Measurements from ENCODE around the gene DEDD2.
A peak's percentile ranks its signal among the peaks of the same experiment; 100 is the strongest.

DEDD2 gene

DNA sequence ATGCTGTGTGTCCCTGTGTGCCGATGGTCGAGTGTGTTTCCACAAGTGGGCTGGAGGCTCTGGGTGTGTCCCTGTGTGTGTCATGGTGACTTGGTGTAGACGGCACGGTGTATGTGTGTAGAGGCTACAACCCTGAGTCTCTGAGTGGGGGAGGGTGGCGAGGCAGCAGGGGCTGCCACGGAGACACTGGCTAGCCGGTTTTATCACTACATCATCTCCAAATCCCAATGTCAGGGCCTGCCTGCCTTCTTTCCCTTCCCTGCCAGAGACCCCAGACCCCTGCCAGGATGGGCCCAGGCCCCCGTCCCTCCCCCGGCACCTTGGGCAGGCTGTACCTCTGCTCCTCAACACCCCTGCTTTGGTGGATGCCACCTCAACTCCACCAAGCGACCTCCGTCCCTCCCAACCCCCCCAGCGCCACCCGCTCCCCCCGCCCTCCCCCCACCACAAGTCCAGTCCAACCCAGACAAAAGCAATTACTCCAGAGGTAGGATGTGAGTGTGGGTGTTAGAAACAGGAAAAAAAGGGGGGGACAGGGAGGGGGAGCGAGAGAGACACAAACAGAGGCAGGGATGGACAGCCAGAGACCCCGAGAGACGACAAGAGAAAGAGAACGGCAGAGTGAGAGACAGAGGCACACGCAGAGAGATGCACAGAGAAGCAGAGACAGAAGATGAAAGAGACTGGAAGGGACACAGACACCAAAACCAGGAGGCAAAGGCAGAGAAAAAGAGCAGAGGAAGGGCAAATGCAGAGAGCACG is 63.6 kb downstream of the DEDD2 start:
- Histone ChIP-seq H3K4me3 (ENCODE audit: low read depth, low read length) (no peak overlapping the region), H3K9me3 (ENCODE audit: severe bottlenecking) (no peaks in the 10 kb centered on the region), H3K36me3 (no peaks in the 10 kb centered on the region), H3K27ac (peak overlapping the region; percentile 87), H3K27me3 (ENCODE audit: insufficient read depth, low read depth, severe bottlenecking) (no peaks in the 10 kb centered on the region)
- TF ChIP-seq, protein P1, sequence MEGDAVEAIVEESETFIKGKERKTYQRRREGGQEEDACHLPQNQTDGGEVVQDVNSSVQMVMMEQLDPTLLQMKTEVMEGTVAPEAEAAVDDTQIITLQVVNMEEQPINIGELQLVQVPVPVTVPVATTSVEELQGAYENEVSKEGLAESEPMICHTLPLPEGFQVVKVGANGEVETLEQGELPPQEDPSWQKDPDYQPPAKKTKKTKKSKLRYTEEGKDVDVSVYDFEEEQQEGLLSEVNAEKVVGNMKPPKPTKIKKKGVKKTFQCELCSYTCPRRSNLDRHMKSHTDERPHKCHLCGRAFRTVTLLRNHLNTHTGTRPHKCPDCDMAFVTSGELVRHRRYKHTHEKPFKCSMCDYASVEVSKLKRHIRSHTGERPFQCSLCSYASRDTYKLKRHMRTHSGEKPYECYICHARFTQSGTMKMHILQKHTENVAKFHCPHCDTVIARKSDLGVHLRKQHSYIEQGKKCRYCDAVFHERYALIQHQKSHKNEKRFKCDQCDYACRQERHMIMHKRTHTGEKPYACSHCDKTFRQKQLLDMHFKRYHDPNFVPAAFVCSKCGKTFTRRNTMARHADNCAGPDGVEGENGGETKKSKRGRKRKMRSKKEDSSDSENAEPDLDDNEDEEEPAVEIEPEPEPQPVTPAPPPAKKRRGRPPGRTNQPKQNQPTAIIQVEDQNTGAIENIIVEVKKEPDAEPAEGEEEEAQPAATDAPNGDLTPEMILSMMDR (IDR thresholded peaks at IDR 0.05; ENCODE audit: low read depth, low read length): no peak
- DNase-seq: no peak

- TF ChIP-seq, protein P1 (IDR thresholded peaks at IDR 0.05; ENCODE audit: low read depth, low read length): no peak
- no peaks in the 10 kb centered on the region for H3K9me3 ChIP-seq (ENCODE audit: severe bottlenecking)
- H3K4me3 ChIP-seq (ENCODE audit: low read depth, low read length): no peak overlapping the region
- H3K27ac ChIP-seq: peak overlapping the region; percentile 87
- no peaks in the 10 kb centered on the region for H3K36me3 ChIP-seq
- DNase-seq: no peak
- no peaks in the 10 kb centered on the region for H3K27me3 ChIP-seq (ENCODE audit: insufficient read depth, low read depth, severe bottlenecking)
These were observed 64.4 kb downstream of the DEDD2 start for GRCh38 chr19:42152910-42153671.

DNA sequence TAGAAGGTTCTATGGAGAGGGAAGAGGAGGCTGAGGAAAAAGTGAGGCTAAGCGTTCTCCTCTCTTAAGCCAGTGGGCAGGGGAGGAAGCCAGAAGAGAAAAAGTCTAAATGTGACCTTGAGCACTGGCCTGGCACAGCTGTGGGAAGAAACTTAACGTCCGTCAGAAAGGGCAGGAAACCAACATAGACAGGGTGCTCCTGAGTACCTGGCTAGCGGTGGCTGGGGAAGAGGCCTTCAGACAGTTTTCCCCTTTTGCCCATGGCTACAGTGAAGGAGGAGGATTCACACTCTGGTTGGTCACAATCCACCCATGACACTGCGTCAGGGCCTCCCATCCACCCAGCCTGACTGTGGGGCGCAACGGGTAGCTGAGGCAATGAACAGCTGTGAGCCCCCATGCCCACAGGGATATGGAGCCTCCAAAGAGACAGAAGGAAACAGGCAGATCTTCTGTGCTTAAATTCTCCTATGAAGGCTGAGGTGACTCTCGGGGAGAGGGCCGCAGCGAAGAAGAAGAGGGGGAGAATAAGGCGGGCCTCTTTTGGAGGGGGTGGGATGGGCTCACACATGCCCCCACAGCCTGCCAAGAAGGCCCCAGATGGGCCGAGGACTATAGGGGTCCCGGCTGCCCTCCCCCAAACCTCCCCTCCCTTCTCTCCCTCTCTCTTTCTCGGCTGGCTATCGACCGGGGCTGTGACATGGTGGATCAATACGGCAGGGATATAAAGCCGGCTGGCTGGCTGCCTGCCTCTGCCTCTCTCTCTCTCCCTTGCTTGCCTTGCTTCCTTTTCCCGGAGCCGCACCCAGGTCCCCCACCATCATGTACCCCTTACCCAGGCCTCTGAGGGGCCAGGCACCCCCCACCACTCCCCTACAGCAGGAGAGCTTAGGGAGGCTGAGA is 65.4 kb downstream of the DEDD2 start:
- Histone ChIP-seq H3K27ac (peak overlapping the region; percentile 87), H3K36me3 (no peaks in the 10 kb centered on the region), H3K4me3 (ENCODE audit: low read depth, low read length) (no peak overlapping the region), H3K9me3 (ENCODE audit: severe bottlenecking) (no peaks in the 10 kb centered on the region), H3K27me3 (ENCODE audit: insufficient read depth, low read depth, severe bottlenecking) (no peaks in the 10 kb centered on the region)
- TF ChIP-seq, protein P1 (IDR thresholded peaks at IDR 0.05; ENCODE audit: low read depth, low read length): no peak
- DNase-seq: no peak

- TF ChIP-seq, protein P1 (IDR thresholded peaks at IDR 0.05; ENCODE audit: low read depth, low read length): no peak
- no peaks in the 10 kb centered on the region for H3K27me3 ChIP-seq (ENCODE audit: insufficient read depth, low read depth, severe bottlenecking)
- peak overlapping the region; percentile 87 for H3K27ac ChIP-seq
- no peaks in the 10 kb centered on the region for H3K9me3 ChIP-seq (ENCODE audit: severe bottlenecking)
- DNase-seq: peak; percentile 44
- no peak overlapping the region for H3K4me3 ChIP-seq (ENCODE audit: low read depth, low read length)
- no peaks in the 10 kb centered on the region for H3K36me3 ChIP-seq
These were observed 66.5 kb downstream of the DEDD2 start for GRCh38 chr19:42150911-42151361.

- H3K9me3 ChIP-seq (ENCODE audit: severe bottlenecking): no peaks in the 10 kb centered on the region
- H3K27me3 ChIP-seq (ENCODE audit: insufficient read depth, low read depth, severe bottlenecking): no peaks in the 10 kb centered on the region
- DNase-seq: peak; percentile 51
These were observed 67.1 kb downstream of the DEDD2 start for GRCh38 chr19:42150364-42150763.

More at GRCh38 chr19:42150364-42150763, 67.1 kb downstream of the DEDD2 start:
- TF ChIP-seq, protein P1 (IDR thresholded peaks at IDR 0.05; ENCODE audit: low read depth, low read length): no peak
- Histone ChIP-seq H3K36me3 (no peaks in the 10 kb centered on the region), H3K27ac (peak overlapping the region; percentile 87), H3K4me3 (ENCODE audit: low read depth, low read length) (no peak overlapping the region)
